ENCODE measurements around the gene F8. TPM values are rescaled to one million over a fixed set of nuclear protein-coding genes. Genes with fewer than 3 reads are reported as not detected.
"Not testable (repeated sequence)": the region's sequence is repeated elsewhere in the genome, so short reads cannot be mapped to it uniquely, and the experiment has no call there.

F8 gene
- total and polyA plus RNA-seq, 12 donors = 13.4 to 78.1 (median 38.6) TPM

- no peak for DNase-seq
- intact Hi-C loops (cut with DNase I) = no loop called here
- Histone ChIP-seq H3K4me1 (replicated peaks in 1 of 2) (no peaks in the 10 kb centered on the region), H3K9me3 (replicated peaks in 1 of 3) (no peaks in the 10 kb centered on the region), H3K4me3 (no peak overlapping the region), H3K27me3 (no peaks in the 10 kb centered on the region), H3K27ac (no peak overlapping the region), H3K36me3 (replicated peaks in 1 of 2) (no peaks in the 10 kb centered on the region)
- no peak for TF ChIP-seq POLR2A (IDR thresholded peaks at IDR 0.05)
- TF ChIP-seq CTCF (IDR thresholded peaks at IDR 0.05) = no peak
Measured at GRCh38 chrX:154829134-154829533, 193.4 kb downstream of the F8 start.

- H3K9me3 ChIP-seq (replicated peaks in 1 of 3) = no peaks in the 10 kb centered on the region
- TF ChIP-seq POLR2A (IDR thresholded peaks at IDR 0.05) (no peak), CTCF (IDR thresholded peaks at IDR 0.05) (no peak)
- no peaks in the 10 kb centered on the region for H3K4me1 ChIP-seq (replicated peaks in 1 of 2)
- no peaks in the 10 kb centered on the region for H3K27me3 ChIP-seq
- no peak overlapping the region for H3K4me3 ChIP-seq
- no peak for DNase-seq
- 73 to 88% (median 79%) methylated on average over 2 of the region's 2 CpGs; no CpG with 5 or more reads in 1 of the 4 donors for WGBS, 4 donors
- intact Hi-C loops (cut with DNase I) = no loop called here
- peak overlapping the region in 1 of 5 donors; percentile 22 for H3K27ac ChIP-seq
- H3K36me3 ChIP-seq (replicated peaks in 1 of 2) = no peaks in the 10 kb centered on the region
Measured at GRCh38 chrX:154828016-154828408, 194.5 kb downstream of the F8 start.

- Histone ChIP-seq H3K4me1 (replicated peaks in 1 of 2) (no peaks in the 10 kb centered on the region), H3K9me3 (replicated peaks in 1 of 3) (no peaks in the 10 kb centered on the region), H3K4me3 (no peak overlapping the region), H3K27ac (peak overlapping the region in 1 of 5 donors; percentile 22), H3K27me3 (no peaks in the 10 kb centered on the region), H3K36me3 (replicated peaks in 1 of 2) (no peaks in the 10 kb centered on the region)
- WGBS, 4 donors = 53 to 77% (median 64%) methylated on average over 2 to 4 of the region's 4 CpGs
- no peak for DNase-seq
- intact Hi-C loops (cut with DNase I) = no loop called here
- TF ChIP-seq POLR2A (IDR thresholded peaks at IDR 0.05) (no peak), CTCF (IDR thresholded peaks at IDR 0.05) (no peak)
Measured at GRCh38 chrX:154827194-154828015, 195.1 kb downstream of the F8 start.

GRCh38 chrX:154825586-154825985 is 196.9 kb downstream of the F8 start:
- WGBS, 4 donors = no CpG with 5 or more reads among the region's 3 CpGs
- DNase-seq; intact Hi-C loops (cut with DNase I); H3K4me1 ChIP-seq (replicated peaks in 1 of 2); H3K36me3 ChIP-seq (replicated peaks in 1 of 2); H3K27ac ChIP-seq; H3K27me3 ChIP-seq; H3K9me3 ChIP-seq (replicated peaks in 1 of 3); H3K4me3 ChIP-seq: not testable (repeated sequence)

- no peaks in the 10 kb centered on the region for H3K4me1 ChIP-seq (replicated peaks in 1 of 2)
- intact Hi-C loops (cut with DNase I) = no loop called here
- no peaks in the 10 kb centered on the region for H3K36me3 ChIP-seq (replicated peaks in 1 of 2)
- no peak overlapping the region for H3K27ac ChIP-seq
- no peaks in the 10 kb centered on the region for H3K27me3 ChIP-seq
- DNase-seq = no peak
- WGBS, 4 donors = 76 to 95% (median 90%) methylated on average over 1 of the region's 1 CpG
- H3K9me3 ChIP-seq (replicated peaks in 1 of 3) = no peaks in the 10 kb centered on the region
- no peak for TF ChIP-seq POLR2A (IDR thresholded peaks at IDR 0.05)
- no peak for TF ChIP-seq CTCF (IDR thresholded peaks at IDR 0.05)
- H3K4me3 ChIP-seq = no peak overlapping the region
Measured at GRCh38 chrX:154824638-154825037, 197.9 kb downstream of the F8 start.
